Stimulated activated naive CD8-positive, alpha-beta T cell treated with anti-CD3 and anti-CD28 coated beads, Interleukin-15, Interleukin-2, amounts not matched to agents 100 U/mL and 50 U/mL, for 24 hours (primary cell): ENCODE measurements around the gene FFAR1.

ENCODE experiments used
- ATAC-seq: fragments of 150-1000 bp; cut with Tn5 transposase; one replicate; pipeline ENCODE4 v1.10.0; 2021
- DNase-seq: peaks from one replicate; pipeline ENCODE4 v3.0.0; 2021

Gene FFAR1

GRCh38 chr19:35347171-35347929 is at the start of gene FFAR1:
FFAR1 (plus strand) TSS chr19:35347902; CDS start chr19:35351552, 3,650 bp downstream.
- ATAC-seq (peak; percentile 66), DNase-seq (peak; percentile 65)

GRCh38 chr19:35297922-35298321 is 49.8 kb upstream of the FFAR1 start:
- DNase-seq = no peak
- ATAC-seq = no peak

- ATAC-seq (no peak), DNase-seq (no peak)
Measured at GRCh38 chr19:35298561-35298972, 49.1 kb upstream of the FFAR1 start.

GRCh38 chr19:35299523-35300338 is 48.0 kb upstream of the FFAR1 start:
- DNase-seq (peak; percentile 29), ATAC-seq (no peak)

GRCh38 chr19:35300339-35300649 is 47.4 kb upstream of the FFAR1 start:
- DNase-seq (no peak), ATAC-seq (no peak)

GRCh38 chr19:35301961-35302360 is 45.7 kb upstream of the FFAR1 start:
- ATAC-seq (no peak), DNase-seq (no peak)

- DNase-seq (no peak), ATAC-seq (no peak)
Measured at GRCh38 chr19:35302446-35302845, 45.3 kb upstream of the FFAR1 start.

GRCh38 chr19:35303357-35303915 is 44.3 kb upstream of the FFAR1 start:
- no peak for ATAC-seq

GRCh38 chr19:35304036-35304435 is 43.7 kb upstream of the FFAR1 start:
- DNase-seq (no peak), ATAC-seq (no peak)

More at GRCh38 chr19:35303357-35303915, 44.3 kb upstream of the FFAR1 start:
- DNase-seq = no peak

GRCh38 chr19:35305181-35305580 is 42.5 kb upstream of the FFAR1 start:
- no peak for DNase-seq
- no peak for ATAC-seq

- ATAC-seq (no peak), DNase-seq (no peak)
Measured at GRCh38 chr19:35306473-35307246, 41.0 kb upstream of the FFAR1 start.

GRCh38 chr19:35307931-35308330 is 39.8 kb upstream of the FFAR1 start:
- DNase-seq (no peak), ATAC-seq (no peak)

- DNase-seq (no peak), ATAC-seq (no peak)
Measured at GRCh38 chr19:35308910-35309309, 38.8 kb upstream of the FFAR1 start.

- ATAC-seq (no peak), DNase-seq (no peak)
Measured at GRCh38 chr19:35309481-35310279, 38.0 kb upstream of the FFAR1 start.

- DNase-seq = no peak
- no peak for ATAC-seq
Measured at GRCh38 chr19:35310331-35310730, 37.4 kb upstream of the FFAR1 start.

GRCh38 chr19:35310811-35311465 is 36.8 kb upstream of the FFAR1 start:
- no peak for ATAC-seq

GRCh38 chr19:35311901-35312665 is 35.6 kb upstream of the FFAR1 start:
- DNase-seq (no peak), ATAC-seq (no peak)

More at GRCh38 chr19:35310811-35311465, 36.8 kb upstream of the FFAR1 start:
- no peak for DNase-seq

GRCh38 chr19:35313587-35313986 is 34.1 kb upstream of the FFAR1 start:
- DNase-seq = no peak

GRCh38 chr19:35314031-35314430 is 33.7 kb upstream of the FFAR1 start:
- ATAC-seq (no peak), DNase-seq (no peak)

More at GRCh38 chr19:35313587-35313986, 34.1 kb upstream of the FFAR1 start:
- ATAC-seq = no peak

GRCh38 chr19:35314858-35315470 is 32.7 kb upstream of the FFAR1 start:
- DNase-seq (no peak), ATAC-seq (no peak)
